Activated CD8-positive, alpha-beta memory T cell treated with anti-CD3 and anti-CD28 coated beads, Interleukin-2, amount 10 ng/mL, durations not matched to agents 7 days and 5 days (primary cell): ENCODE results near the gene RGS14. TPM values are rescaled to one million over a fixed set of nuclear protein-coding genes. Genes with fewer than 3 reads are reported as not detected.

Source experiments
- ATAC-seq: fragments of 150-1000 bp; cut with Tn5 transposase; one replicate; pipeline ENCODE4 v1.10.0; 2021; ENCODE audit warnings: moderate library complexity
- CTCF ChIA-PET: fragments of 350-600 bp; sonication (Branson Sonifier 250); formaldehyde crosslinking; loops from one replicate; lab custom pipeline; 2021; ENCODE audit warnings: antibody characterized with exemption; lab: Charles Lee
- DNase-seq: peaks from one replicate; pipeline ENCODE4 v3.0.0-alpha.2; 2020
- H3K27ac Mint-ChIP-seq: one replicate; pipeline ENCODE4 v1.8.0; 2021; ENCODE audit warnings: mild to moderate bottlenecking, mixed read lengths
- H3K27me3 Mint-ChIP-seq: one replicate; pipeline ENCODE4 v1.8.0; 2021; ENCODE audit warnings: mixed read lengths
- H3K36me3 Mint-ChIP-seq: one replicate; pipeline ENCODE4 v1.8.0; 2021; ENCODE audit warnings: mild to moderate bottlenecking, mixed read lengths
- H3K4me1 Mint-ChIP-seq: one replicate; pipeline ENCODE4 v1.8.0; 2021; ENCODE audit warnings: mixed read lengths
- H3K4me3 Mint-ChIP-seq: one replicate; pipeline ENCODE4 v1.8.0; 2021; ENCODE audit warnings: mild to moderate bottlenecking, moderate library complexity, mixed read lengths
- H3K9me3 Mint-ChIP-seq: one replicate; pipeline ENCODE4 v1.8.0; 2022; ENCODE audit warnings: low read depth, mixed read lengths
- total RNA-seq, 2 experiments: library from RNA; stranded (reverse); gene quantifications; one replicate each; pipeline ENCODE4 v1.2.3, GENCODE V29; 2021

Gene RGS14
- total RNA-seq, 2 experiments from 2014 or later: 52.3 to 93.0 TPM

GRCh38 chr5:177365845-177366527, 8.3 kb downstream of the RGS14 start:
- Mint-ChIP-seq H3K36me3 (peaks cover 31% of the 10 kb centered on the region), H3K27ac (no peak overlapping the region), H3K4me1 (peaks cover 67% of the 10 kb centered on the region), H3K9me3 (no peaks in the 10 kb centered on the region), H3K27me3 (no peaks in the 10 kb centered on the region), H3K4me3 (no peak overlapping the region)
- CTCF ChIA-PET: interaction anchor here (1.4 to 22.1 kb wide), 3 partner anchors 20 to 89 kb away, joined by 3 to 405 read pairs (median 10); partner anchors contain the start of gene SLC34A1
- no peak for DNase-seq
- ATAC-seq: no peak

GRCh38 chr5:177366528-177367322, 9.0 kb downstream of the RGS14 start:
- no peak for DNase-seq
- no peak overlapping the region for H3K27ac Mint-ChIP-seq
- no peak for ATAC-seq
- no peaks in the 10 kb centered on the region for H3K9me3 Mint-ChIP-seq
- H3K4me3 Mint-ChIP-seq: no peak overlapping the region
- H3K27me3 Mint-ChIP-seq: no peaks in the 10 kb centered on the region
- peaks cover 66% of the 10 kb centered on the region for H3K4me1 Mint-ChIP-seq
- H3K36me3 Mint-ChIP-seq: peaks cover 35% of the 10 kb centered on the region
- CTCF ChIA-PET: interaction anchor here (1.4 to 22.1 kb wide), 4 partner anchors 9 to 88 kb away, joined by 3 to 405 read pairs (median 9); partner anchors contain the start of genes RGS14 and SLC34A1

GRCh38 chr5:177367323-177367848, 9.7 kb downstream of the RGS14 start:
- Mint-ChIP-seq H3K4me3 (no peak overlapping the region), H3K4me1 (peaks cover 66% of the 10 kb centered on the region), H3K27me3 (no peaks in the 10 kb centered on the region), H3K36me3 (peaks cover 34% of the 10 kb centered on the region), H3K27ac (no peak overlapping the region), H3K9me3 (no peaks in the 10 kb centered on the region)
- ATAC-seq: no peak
- DNase-seq: no peak
- CTCF ChIA-PET: interaction anchor here (1.5 to 22.1 kb wide), 4 partner anchors 9 to 88 kb away, joined by 8 to 405 read pairs (median 58); partner anchors contain the start of genes PFN3, RGS14 and SLC34A1

GRCh38 chr5:177367981-177368868, 10.5 kb downstream of the RGS14 start:
- DNase-seq (no peak), ATAC-seq (no peak)
- CTCF ChIA-PET: interaction anchor here (1.0 to 22.1 kb wide), 13 partner anchors 9 to 254 kb away, joined by 3 to 405 read pairs (median 8); partner anchors contain the start of genes MXD3, PFN3, RGS14 and SLC34A1
- Mint-ChIP-seq H3K27ac (no peak overlapping the region), H3K4me1 (peaks cover 67% of the 10 kb centered on the region), H3K4me3 (no peak overlapping the region), H3K36me3 (peaks cover 37% of the 10 kb centered on the region), H3K27me3 (no peaks in the 10 kb centered on the region), H3K9me3 (no peaks in the 10 kb centered on the region)

- no peak overlapping the region for H3K4me3 Mint-ChIP-seq
- no peaks in the 10 kb centered on the region for H3K9me3 Mint-ChIP-seq
- H3K4me1 Mint-ChIP-seq: peaks cover 66% of the 10 kb centered on the region
- peak overlapping the region; percentile 49 for H3K27ac Mint-ChIP-seq
- no peaks in the 10 kb centered on the region for H3K27me3 Mint-ChIP-seq
- ATAC-seq: no peak
- CTCF ChIA-PET: interaction anchor here (0.6 to 22.1 kb wide), 13 partner anchors 10 to 255 kb away, joined by 3 to 405 read pairs (median 4); partner anchors contain the start of genes MXD3, PFN3, RGS14 and SLC34A1
- no peak for DNase-seq
- peaks cover 37% of the 10 kb centered on the region for H3K36me3 Mint-ChIP-seq
These were observed 11.3 kb downstream of the RGS14 start for GRCh38 chr5:177368869-177369644.

GRCh38 chr5:177369645-177370440, 12.1 kb downstream of the RGS14 start:
- Mint-ChIP-seq H3K27ac (peak overlapping the region; percentile 49), H3K36me3 (peaks cover 34% of the 10 kb centered on the region), H3K9me3 (no peaks in the 10 kb centered on the region), H3K27me3 (no peaks in the 10 kb centered on the region), H3K4me3 (no peak overlapping the region), H3K4me1 (peaks cover 62% of the 10 kb centered on the region)
- DNase-seq (no peak), ATAC-seq (no peak)
- CTCF ChIA-PET: interaction anchor here (0.6 to 22.1 kb wide), 19 partner anchors 7 to 256 kb away, joined by 3 to 405 read pairs (median 4); partner anchors contain the start of genes LMAN2, MXD3, PFN3 and RGS14

GRCh38 chr5:177370488-177371119, 12.9 kb downstream of the RGS14 start:
- no peaks in the 10 kb centered on the region for H3K9me3 Mint-ChIP-seq

GRCh38 chr5:177371120-177372033, 13.7 kb downstream of the RGS14 start:
- ATAC-seq: no peak
- peaks cover 30% of the 10 kb centered on the region for H3K36me3 Mint-ChIP-seq
- H3K4me1 Mint-ChIP-seq: peaks cover 50% of the 10 kb centered on the region
- H3K27me3 Mint-ChIP-seq: no peaks in the 10 kb centered on the region
- CTCF ChIA-PET: interaction anchor here (0.6 to 22.1 kb wide), 17 partner anchors 12 to 125 kb away, joined by 3 to 405 read pairs (median 7); partner anchors contain the start of genes LMAN2, MXD3, PFN3 and RGS14
- no peaks in the 10 kb centered on the region for H3K9me3 Mint-ChIP-seq
- no peak for DNase-seq
- peak overlapping the region; percentile 87 for H3K27ac Mint-ChIP-seq
- H3K4me3 Mint-ChIP-seq: peak overlapping the region; percentile 57

More at GRCh38 chr5:177370488-177371119, 12.9 kb downstream of the RGS14 start:
- peaks cover 33% of the 10 kb centered on the region for H3K36me3 Mint-ChIP-seq
- ATAC-seq (peak; percentile 83), DNase-seq (peak; percentile 77)
- no peaks in the 10 kb centered on the region for H3K27me3 Mint-ChIP-seq
- H3K4me3 Mint-ChIP-seq: peak overlapping the region; percentile 53
- peaks cover 56% of the 10 kb centered on the region for H3K4me1 Mint-ChIP-seq
- no peak overlapping the region for H3K27ac Mint-ChIP-seq
- CTCF ChIA-PET: interaction anchor here (0.8 to 22.1 kb wide), 15 partner anchors 8 to 125 kb away, joined by 3 to 405 read pairs (median 7); partner anchors contain the start of genes LMAN2, MXD3, PFN3 and RGS14

GRCh38 chr5:177372034-177372896, 14.5 kb downstream of the RGS14 start:
- Mint-ChIP-seq H3K4me1 (peaks cover 48% of the 10 kb centered on the region), H3K9me3 (no peaks in the 10 kb centered on the region), H3K36me3 (peaks cover 26% of the 10 kb centered on the region), H3K27ac (peak overlapping the region; percentile 87), H3K27me3 (no peaks in the 10 kb centered on the region), H3K4me3 (peak overlapping the region; percentile 33)
- ATAC-seq (peak; percentile 38), DNase-seq (peak; percentile 56)
- CTCF ChIA-PET: interaction anchor here (0.6 to 22.1 kb wide), 14 partner anchors 9 to 121 kb away, joined by 3 to 405 read pairs (median 6); partner anchors contain the start of genes LMAN2, MXD3, PFN3 and RGS14
